IPS DF 19.7 (cell line): ENCODE measurements around the gene CDC42EP4.
"Not testable (repeated sequence)": the region's sequence is repeated elsewhere in the genome, so short reads cannot be mapped to it uniquely, and the experiment has no call there.

Source experiments
- DNase-seq: peaks from one replicate; pipeline ENCODE4 v3.0.0-alpha.2; 2013; ENCODE audit warnings: low read depth, low spot score

CDC42EP4 gene

GRCh38 chr17:73343168-73343634, 31.4 kb upstream of the CDC42EP4 start:
- DNase-seq = no peak

GRCh38 chr17:73342541-73343167, 30.9 kb upstream of the CDC42EP4 start:
- DNase-seq = no peak

- DNase-seq = no peak
These were observed 30.3 kb upstream of the CDC42EP4 start for GRCh38 chr17:73342050-73342522.

GRCh38 chr17:73341350-73342049, 29.7 kb upstream of the CDC42EP4 start:
- DNase-seq = no peak

GRCh38 chr17:73340093-73340596, 28.3 kb upstream of the CDC42EP4 start:
- no peak for DNase-seq

- DNase-seq = no peak
These were observed 26.9 kb upstream of the CDC42EP4 start for GRCh38 chr17:73338566-73339197.

- DNase-seq = no peak
These were observed 26.3 kb upstream of the CDC42EP4 start for GRCh38 chr17:73338050-73338521.

GRCh38 chr17:73337330-73337710, 25.5 kb upstream of the CDC42EP4 start:
- DNase-seq = no peak

GRCh38 chr17:73336408-73337329, 24.9 kb upstream of the CDC42EP4 start:
- DNase-seq = no peak

GRCh38 chr17:73335591-73336407, 24.0 kb upstream of the CDC42EP4 start:
- no peak for DNase-seq

GRCh38 chr17:73334771-73335513, 23.1 kb upstream of the CDC42EP4 start:
- DNase-seq = no peak

GRCh38 chr17:73333445-73333844, 21.6 kb upstream of the CDC42EP4 start:
- not testable (repeated sequence) for DNase-seq

GRCh38 chr17:73331060-73331459, 19.3 kb upstream of the CDC42EP4 start:
- DNase-seq = no peak

GRCh38 chr17:73327676-73328075, 15.9 kb upstream of the CDC42EP4 start:
- DNase-seq = no peak

- no peak for DNase-seq
These were observed 13.7 kb upstream of the CDC42EP4 start for GRCh38 chr17:73325527-73325842.

- no peak for DNase-seq
These were observed 13.1 kb upstream of the CDC42EP4 start for GRCh38 chr17:73324711-73325526.

- no peak for DNase-seq
These were observed 12.3 kb upstream of the CDC42EP4 start for GRCh38 chr17:73324160-73324475.

- DNase-seq = no peak
These were observed 11.8 kb upstream of the CDC42EP4 start for GRCh38 chr17:73323409-73324159.
